Measurements from ENCODE around the gene PNISR.

- peak; percentile 74 for TF ChIP-seq CTCF (conservative IDR thresholded peaks at IDR 0.05)
- no peak for TF ChIP-seq ZFX (IDR thresholded peaks at IDR 0.05)
Measured at GRCh38 chr6:99434702-99435530, 9.8 kb upstream of the PNISR start.

All from C4-2B (cell line).